H9 (cell line): ENCODE measurements around the gene CD207. TPM values are rescaled to one million over a fixed set of nuclear protein-coding genes. Genes with fewer than 3 reads are reported as not detected.

Source experiments
- DNase-seq: peaks from one replicate; pipeline ENCODE4 v3.0.0-alpha.2; 2017
- H2AFZ ChIP-seq: one replicate; pipeline ENCODE4 v1.6.1; 2013; ENCODE audit warnings: mild to moderate bottlenecking, low read length, control low read depth, moderate library complexity
- H2AK5ac ChIP-seq: 2 replicates; pipeline ENCODE4 v1.6.1; 2013; ENCODE audit warnings: low read length, control low read depth, mixed read lengths; ENCODE audit not compliant: insufficient read length
- H2BK120ac ChIP-seq: one replicate; pipeline ENCODE4 v1.6.1; 2013; ENCODE audit warnings: low read depth, mild to moderate bottlenecking, low read length, control low read depth, inconsistent platforms; ENCODE audit not compliant: poor library complexity, severe bottlenecking
- H2BK12ac ChIP-seq: 2 replicates; pipeline ENCODE4 v1.6.1; 2013; ENCODE audit warnings: low read length, control low read depth, mixed read lengths, low read depth; ENCODE audit not compliant: insufficient read length
- H2BK15ac ChIP-seq: 2 replicates; pipeline ENCODE4 v1.6.1; 2013; ENCODE audit warnings: low read depth, low read length, control low read depth
- H2BK20ac ChIP-seq: one replicate; pipeline ENCODE4 v1.6.1; 2013; ENCODE audit warnings: low read depth, mild to moderate bottlenecking, low read length, control low read depth, inconsistent platforms; ENCODE audit not compliant: poor library complexity, severe bottlenecking
- H2BK5ac ChIP-seq: 2 replicates; pipeline ENCODE4 v1.6.1; 2013; ENCODE audit warnings: low read length, control low read depth, mixed read lengths; ENCODE audit not compliant: insufficient read length
- H3K14ac ChIP-seq: 2 replicates; pipeline ENCODE4 v1.6.1; 2013; ENCODE audit warnings: low read length, control low read depth; ENCODE audit not compliant: insufficient read depth
- H3K18ac ChIP-seq: 2 replicates; pipeline ENCODE4 v1.6.1; 2013; ENCODE audit warnings: low read depth, mild to moderate bottlenecking, mixed read lengths, low read length, control low read depth; ENCODE audit not compliant: insufficient read length
- H3K23ac ChIP-seq: 2 replicates; pipeline ENCODE4 v1.6.1; 2013; ENCODE audit warnings: low read length, control low read depth, mixed read lengths, low read depth; ENCODE audit not compliant: insufficient read length
- H3K23me2 ChIP-seq: 2 replicates; pipeline ENCODE4 v1.6.1; 2013; ENCODE audit warnings: low read depth, mild to moderate bottlenecking, mixed read lengths, low read length, control low read depth; ENCODE audit not compliant: insufficient read length, poor library complexity, severe bottlenecking
- H3K27ac ChIP-seq: 2 replicates; pipeline ENCODE4 v1.5.1; 2013; ENCODE audit warnings: low read length, control low read depth, mixed read lengths, low read depth; ENCODE audit not compliant: insufficient read length
- H3K27me3 ChIP-seq: 2 replicates; pipeline ENCODE4 v1.6.1; 2013; ENCODE audit warnings: low read length, control low read depth, inconsistent platforms; ENCODE audit not compliant: insufficient read depth
- H3K4ac ChIP-seq: 2 replicates; pipeline ENCODE4 v1.6.1; 2013; ENCODE audit warnings: low read depth, mild to moderate bottlenecking, control low read depth, inconsistent platforms, low read length, moderate library complexity
- H3K4me1 ChIP-seq: 2 replicates; pipeline ENCODE4 v1.6.1; 2013; ENCODE audit warnings: low read length, control low read depth, inconsistent platforms; ENCODE audit not compliant: insufficient read depth
- H3K4me2 ChIP-seq: 2 replicates; pipeline ENCODE4 v1.6.1; 2013; ENCODE audit warnings: low read length, control low read depth, mixed read lengths; ENCODE audit not compliant: insufficient read length, insufficient read depth
- H3K56ac ChIP-seq: 2 replicates; pipeline ENCODE4 v1.6.1; 2013; ENCODE audit warnings: low read depth, mild to moderate bottlenecking, mixed read lengths, low read length, control low read depth; ENCODE audit not compliant: insufficient read length
- H3K79me1 ChIP-seq: 2 replicates; pipeline ENCODE4 v1.6.1; 2013; ENCODE audit warnings: low read depth, mild to moderate bottlenecking, moderate library complexity, low read length, control low read depth, inconsistent platforms; ENCODE audit not compliant: insufficient read depth, poor library complexity, severe bottlenecking
- H3K79me2 ChIP-seq: 2 replicates; pipeline ENCODE4 v1.6.1; 2013; ENCODE audit warnings: low read length, control low read depth, inconsistent platforms; ENCODE audit not compliant: insufficient read depth
- H3K9ac ChIP-seq: 2 replicates; pipeline ENCODE4 v1.6.1; 2013; ENCODE audit warnings: low read length, control low read depth, mixed read lengths; ENCODE audit not compliant: insufficient read length; ENCODE audit errors: extremely low read depth
- H3K9me3 ChIP-seq: one replicate; pipeline ENCODE4 v1.6.1; 2013; ENCODE audit warnings: low read depth, low read length, inconsistent platforms; ENCODE audit not compliant: control insufficient read depth
- H3T11ph ChIP-seq: one replicate; pipeline ENCODE4 v1.6.1; 2013; ENCODE audit warnings: mild to moderate bottlenecking, low read length, control low read depth, inconsistent platforms
- H4K20me1 ChIP-seq: one replicate; pipeline ENCODE4 v1.6.1; 2013; ENCODE audit not compliant: control insufficient read depth, insufficient read length, insufficient read depth
- H4K5ac ChIP-seq: 2 replicates; pipeline ENCODE4 v1.6.1; 2013; ENCODE audit warnings: low read depth, mild to moderate bottlenecking, mixed read lengths, low read length, control low read depth; ENCODE audit not compliant: insufficient read length
- H4K8ac ChIP-seq: replicated peaks from 2 replicates; pipeline ENCODE4 v1.6.1; 2013; ENCODE audit warnings: low read length, control low read depth, mixed read lengths, low read depth; ENCODE audit not compliant: insufficient read length
- H4K91ac ChIP-seq: 2 replicates; pipeline ENCODE4 v1.6.1; 2013; ENCODE audit warnings: low read depth, mild to moderate bottlenecking, moderate library complexity, mixed read lengths, low read length, control low read depth; ENCODE audit not compliant: insufficient read length
- H3K27ac Mint-ChIP-seq, 3 experiments: 2 replicates in 2 of 3; 3 replicates in 1 of 3; pipeline ENCODE4 v1.8.0; 2020 to 2021; ENCODE audit warnings: mixed read lengths in 3 of 3, mild to moderate bottlenecking in 1 of 3, moderate library complexity in 1 of 3
- H3K27me3 Mint-ChIP-seq: 2 replicates; pipeline ENCODE4 v1.8.0; 2021; ENCODE audit warnings: low read depth, mild to moderate bottlenecking, moderate library complexity, mixed read lengths
- H3K36me3 Mint-ChIP-seq, 3 experiments: 2 replicates in 2 of 3; 3 replicates in 1 of 3; pipeline ENCODE4 v1.8.0; 2020 to 2021; ENCODE audit warnings: low read depth in 3 of 3, mixed read lengths in 3 of 3; ENCODE audit not compliant: insufficient read depth in 1 of 3
- H3K4me1 Mint-ChIP-seq, 2 experiments: 2 replicates each; pipeline ENCODE4 v1.8.0; 2020; ENCODE audit warnings: mixed read lengths in 2 of 2
- H3K4me3 Mint-ChIP-seq, 2 experiments: 2 replicates in 1 of 2; 3 replicates in 1 of 2; pipeline ENCODE4 v1.8.0; 2020 to 2021; ENCODE audit warnings: mild to moderate bottlenecking in 2 of 2, mixed read lengths in 2 of 2, moderate library complexity in 1 of 2
- H3K9me3 Mint-ChIP-seq, 2 experiments: 2 replicates in 1 of 2; 3 replicates in 1 of 2; pipeline ENCODE4 v1.8.0; 2020; ENCODE audit warnings: mild to moderate bottlenecking in 2 of 2, mixed read lengths in 2 of 2, moderate library complexity in 1 of 2
- WGBS: extraction: QIAGEN DNeasy Blood & Tissue Kit; methylation state at CpG from one replicate; pipeline ENCODE4 v1.1.7; 2013; ENCODE audit warnings: missing lambda C conversion rate, low lambda C conversion rate, mixed read lengths; ENCODE audit not compliant: insufficient read length; ENCODE audit errors: extremely low coverage; 5-methylcytosine and 5-hydroxymethylcytosine counted together
- total RNA-seq: library from RNA; stranded (reverse); gene quantifications from 2 replicates; pipeline ENCODE4 v1.2.1, GENCODE V29; 2021
- TF ChIP-seq, protein P1 (sequence below): fragments of 200-600 bp; sonication (generic); conservative IDR thresholded peaks from 3 replicates; pipeline ENCODE4 v1.8.0; 2021; ENCODE audit warnings: antibody characterized with exemption, mild to moderate bottlenecking

The CD207 gene
- total RNA-seq, 1 experiment from 2014 or later: not detected

DNA sequence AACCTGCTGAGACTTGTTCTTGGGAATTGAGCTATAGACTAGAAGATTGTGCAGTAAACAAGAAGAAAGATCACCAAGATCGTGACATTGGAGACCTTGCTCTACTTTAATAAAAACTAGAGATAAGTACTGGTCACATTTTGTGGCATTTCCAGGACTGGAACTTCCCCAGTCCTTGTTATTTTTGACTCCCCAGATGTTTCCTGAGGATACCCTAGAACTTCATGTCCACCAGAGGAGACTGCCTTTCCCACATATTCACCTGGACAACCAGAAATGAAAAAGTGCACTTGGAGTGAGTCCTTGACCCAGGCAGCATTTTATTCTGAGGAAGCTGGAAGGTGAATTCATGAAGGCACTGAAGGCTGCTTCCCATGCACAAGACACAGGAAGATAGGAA lies 5.7 kb downstream of the CD207 start:
- H4K20me1 ChIP-seq: no peaks in the 10 kb centered on the region
- no peak overlapping the region for H3K27ac Mint-ChIP-seq
- H4K91ac ChIP-seq: no peak overlapping the region
- no peaks in the 10 kb centered on the region for H3K23me2 ChIP-seq
- H2BK12ac ChIP-seq: no peak overlapping the region
- H3K4me1 ChIP-seq: peaks cover 2% of the 10 kb centered on the region; the same call in 1 of the 2 replicates
- no peak overlapping the region for H3K4me3 Mint-ChIP-seq
- H3K79me2 ChIP-seq: no peaks in the 10 kb centered on the region
- H3K36me3 Mint-ChIP-seq: no peaks in the 10 kb centered on the region
- no peak overlapping the region for H2AK5ac ChIP-seq
- no peak overlapping the region for H2AFZ ChIP-seq
- DNase-seq: no peak
- H3K79me1 ChIP-seq: no peaks in the 10 kb centered on the region
- no peak overlapping the region for H3T11ph ChIP-seq
- H2BK15ac ChIP-seq: no peak overlapping the region
- no peak overlapping the region for H3K4ac ChIP-seq
- no peak overlapping the region for H2BK20ac ChIP-seq
- H3K9me3 ChIP-seq: no peaks in the 10 kb centered on the region
- no peak overlapping the region for H3K4me2 ChIP-seq
- H3K23ac ChIP-seq: no peak overlapping the region
- no peak overlapping the region for H2BK5ac ChIP-seq
- H3K4me1 Mint-ChIP-seq: peaks cover 16 to 20% of the 10 kb centered on the region in 2 experiments
- no peak overlapping the region for H2BK120ac ChIP-seq
- H4K8ac ChIP-seq: no peak overlapping the region
- no peak overlapping the region for H3K18ac ChIP-seq
- no CpG with 5 or more reads among the region's 1 CpG for WGBS
- TF ChIP-seq, protein P1, sequence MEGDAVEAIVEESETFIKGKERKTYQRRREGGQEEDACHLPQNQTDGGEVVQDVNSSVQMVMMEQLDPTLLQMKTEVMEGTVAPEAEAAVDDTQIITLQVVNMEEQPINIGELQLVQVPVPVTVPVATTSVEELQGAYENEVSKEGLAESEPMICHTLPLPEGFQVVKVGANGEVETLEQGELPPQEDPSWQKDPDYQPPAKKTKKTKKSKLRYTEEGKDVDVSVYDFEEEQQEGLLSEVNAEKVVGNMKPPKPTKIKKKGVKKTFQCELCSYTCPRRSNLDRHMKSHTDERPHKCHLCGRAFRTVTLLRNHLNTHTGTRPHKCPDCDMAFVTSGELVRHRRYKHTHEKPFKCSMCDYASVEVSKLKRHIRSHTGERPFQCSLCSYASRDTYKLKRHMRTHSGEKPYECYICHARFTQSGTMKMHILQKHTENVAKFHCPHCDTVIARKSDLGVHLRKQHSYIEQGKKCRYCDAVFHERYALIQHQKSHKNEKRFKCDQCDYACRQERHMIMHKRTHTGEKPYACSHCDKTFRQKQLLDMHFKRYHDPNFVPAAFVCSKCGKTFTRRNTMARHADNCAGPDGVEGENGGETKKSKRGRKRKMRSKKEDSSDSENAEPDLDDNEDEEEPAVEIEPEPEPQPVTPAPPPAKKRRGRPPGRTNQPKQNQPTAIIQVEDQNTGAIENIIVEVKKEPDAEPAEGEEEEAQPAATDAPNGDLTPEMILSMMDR: no peak
- H3K27me3 ChIP-seq: no peaks in the 10 kb centered on the region
- H3K56ac ChIP-seq: no peak overlapping the region
- no peak overlapping the region for H3K27ac ChIP-seq
- H3K14ac ChIP-seq: no peak overlapping the region
- H3K27me3 Mint-ChIP-seq: peaks cover 45% of the 10 kb centered on the region
- H3K9me3 Mint-ChIP-seq: no peaks in the 10 kb centered on the region
- no peak overlapping the region for H3K9ac ChIP-seq
- H4K5ac ChIP-seq: no peak overlapping the region
